Adrenal gland (tissue), 12 donors: ENCODE results near the gene DPH3. TPM values are rescaled to one million over a fixed set of nuclear protein-coding genes. Genes with fewer than 3 reads are reported as not detected.

Experiments used
- DNase-seq, 7 donors: peaks; one replicate each; pipeline ENCODE4 v3.0.0-alpha.2; 2019 to 2020
- H3K27ac ChIP-seq, 5 donors: fragments of 200-600 bp; sonication (generic) in 4 of 5; 1 replicate in 3 of 5; 2 replicates in 2 of 5; pipeline versions ENCODE4 v1.5.1 to v1.8.0; 2016 to 2020; ENCODE audit warnings: mild to moderate bottlenecking in 1 of 5
- H3K27me3 ChIP-seq: fragments of 200-600 bp; 2 replicates; pipeline ENCODE4 v1.8.0; 2021
- H3K36me3 ChIP-seq, 2 donors: fragments of 200-600 bp; replicated peaks in 1 of 2; 1 replicate in 1 of 2; 2 replicates in 1 of 2; pipeline versions ENCODE4 v1.5.1 to v1.8.0; 2018 to 2022
- H3K4me1 ChIP-seq, 2 donors: fragments of 200-600 bp; replicated peaks in 1 of 2; 1 replicate in 1 of 2; 2 replicates in 1 of 2; pipeline versions ENCODE4 v1.5.1 to v1.8.0; 2018 to 2021
- H3K4me3 ChIP-seq, 4 donors: fragments of 200-600 bp; sonication (generic) in 3 of 4; one replicate each; pipeline ENCODE4 v1.5.1; 2016 to 2018
- H3K9me3 ChIP-seq, 3 donors: fragments of 200-600 bp; sonication (generic) in 1 of 3; replicated peaks in 1 of 3; 1 replicate in 2 of 3; 2 replicates in 1 of 3; pipeline versions ENCODE4 v1.5.1 to v1.8.0; 2016 to 2021
- POLR2A ChIP-seq, 2 donors: fragments of 450-650 bp; IDR thresholded peaks; one replicate each; pipeline ENCODE4 v1.6.1; 2017; ENCODE audit warnings: antibody characterized with exemption in 2 of 2, mild to moderate bottlenecking in 2 of 2, moderate library complexity in 1 of 2
- WGBS, 4 donors: extraction: QIAGEN DNeasy Blood & Tissue Kit in 2 of 4; methylation state at CpG; one replicate each; pipeline versions ENCODE4 v1.1.5 to v1.1.7; 2013 to 2017; 5-methylcytosine and 5-hydroxymethylcytosine counted together
- intact Hi-C, 2 donors: fragments of 100-400 bp; cut with DNase I; formaldehyde crosslinking; loops; one replicate each; pipeline versions ENCODE4 v1.14.1 to v1.15.0; 2022 to 2023
- polyA plus RNA-seq, 3 donors: library from polyadenylated mRNA; stranded (reverse); fragments of 200-250 nt in 2 of 3; fragments of 350-450 nt in 1 of 3; fragmentation: Illumina TruSeq in 1 of 3; extraction: RNeasy Lipid Tissue Mini Kit (QIAGEN cat#74804) in 1 of 3; gene quantifications; one replicate each; pipeline ENCODE4 v1.2.3, GENCODE V29; 2013 to 2014
- total RNA-seq, 9 donors: library from RNA; depleted of rRNA in 4 of 9; stranded (reverse); fragments of >200 nt in 4 of 9; fragments of 120-200 nt in 1 of 9; fragmentation: NEBNext Ultra II Directional in 1 of 9; extraction: Animal tissue kit (Norgen Biotek cat#: 25700) in 1 of 9; gene quantifications; one replicate each; pipeline versions ENCODE4 v1.1.0 to v1.2.4, GENCODE V29; 2013 to 2023
- TF ChIP-seq, protein P1 (sequence below), 6 experiments: fragments of 450-650 bp in 4 of 6; fragments of 200-600 bp in 2 of 6; sonication (generic) in 1 of 6; IDR thresholded peaks; 1 replicate in 5 of 6; 2 replicates in 1 of 6; pipeline versions ENCODE4 v1.5.1 to v1.8.0; 2016 to 2021; ENCODE audit warnings: antibody characterized with exemption in 6 of 6, mild to moderate bottlenecking in 2 of 6, moderate library complexity in 1 of 6
- donor health status: healthy with polysubstance abuse.
- donor health status: Bipolar disorder and iron deficiency.
- donor health status: DM: yes; HTN: yes; CAD: no.
- donor health status: DM: no; HTN: no; CAD: no.
- donor health status: DM: no; HTN: no; CAD: no.
- donor health status: DM: yes; HTN: yes; CAD: no.

DPH3 gene
- total and polyA plus RNA-seq, 12 donors: 6.6 to 42.7 (median 19.1) TPM

DNA sequence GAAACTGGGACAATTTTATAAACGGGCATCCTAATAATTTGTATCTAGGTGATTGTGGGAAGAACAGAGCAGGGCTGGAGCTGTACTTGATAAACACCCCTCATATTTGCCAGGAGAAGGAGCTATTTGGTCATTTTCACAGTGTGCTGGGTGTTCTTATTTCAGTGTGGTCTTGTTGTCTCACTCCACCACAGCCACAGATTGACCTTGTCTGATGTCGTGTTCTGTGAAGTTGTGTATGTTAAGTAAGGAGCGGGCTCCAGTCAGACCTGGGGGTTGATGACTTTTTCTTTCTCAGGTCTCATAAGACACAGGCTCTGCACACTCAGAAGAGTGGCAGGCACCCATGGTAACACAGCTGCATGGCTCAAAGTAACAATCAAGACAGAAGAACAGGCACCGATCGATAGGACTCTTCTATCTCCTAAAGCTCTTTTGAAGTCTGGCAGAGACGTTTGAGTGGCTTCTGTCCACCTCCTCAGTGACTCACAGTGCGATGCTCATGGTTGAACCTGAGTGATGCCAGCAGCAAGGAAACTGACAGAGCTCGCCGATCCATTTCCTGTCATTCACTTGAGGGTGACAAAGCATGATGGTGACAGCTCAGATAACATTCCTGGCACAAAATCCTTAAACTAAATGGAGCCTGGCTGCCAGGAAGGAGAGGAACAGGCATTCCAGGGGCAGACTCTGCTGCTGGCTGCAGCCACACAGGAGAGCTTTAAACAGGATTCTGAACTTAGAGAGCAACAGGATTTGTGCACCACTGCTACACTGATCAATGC lies 20.8 kb downstream of the DPH3 start:
- Histone ChIP-seq H3K4me1 (peaks cover 0 to 31% of the 10 kb centered on the region in 2 donors), H3K27ac (peak overlapping the region in 1 of 5 donors; percentile 32), H3K27me3 (no peaks in the 10 kb centered on the region), H3K36me3 (no peaks in the 10 kb centered on the region), H3K4me3 (peak overlapping the region in 1 of 4 donors; percentile 7), H3K9me3 (no peaks in the 10 kb centered on the region)
- peak in 6 of 7 donors; percentile 37 to 79 (median 64) for DNase-seq
- TF ChIP-seq POLR2A (IDR thresholded peaks at IDR 0.05): no peak
- TF ChIP-seq, protein P1, sequence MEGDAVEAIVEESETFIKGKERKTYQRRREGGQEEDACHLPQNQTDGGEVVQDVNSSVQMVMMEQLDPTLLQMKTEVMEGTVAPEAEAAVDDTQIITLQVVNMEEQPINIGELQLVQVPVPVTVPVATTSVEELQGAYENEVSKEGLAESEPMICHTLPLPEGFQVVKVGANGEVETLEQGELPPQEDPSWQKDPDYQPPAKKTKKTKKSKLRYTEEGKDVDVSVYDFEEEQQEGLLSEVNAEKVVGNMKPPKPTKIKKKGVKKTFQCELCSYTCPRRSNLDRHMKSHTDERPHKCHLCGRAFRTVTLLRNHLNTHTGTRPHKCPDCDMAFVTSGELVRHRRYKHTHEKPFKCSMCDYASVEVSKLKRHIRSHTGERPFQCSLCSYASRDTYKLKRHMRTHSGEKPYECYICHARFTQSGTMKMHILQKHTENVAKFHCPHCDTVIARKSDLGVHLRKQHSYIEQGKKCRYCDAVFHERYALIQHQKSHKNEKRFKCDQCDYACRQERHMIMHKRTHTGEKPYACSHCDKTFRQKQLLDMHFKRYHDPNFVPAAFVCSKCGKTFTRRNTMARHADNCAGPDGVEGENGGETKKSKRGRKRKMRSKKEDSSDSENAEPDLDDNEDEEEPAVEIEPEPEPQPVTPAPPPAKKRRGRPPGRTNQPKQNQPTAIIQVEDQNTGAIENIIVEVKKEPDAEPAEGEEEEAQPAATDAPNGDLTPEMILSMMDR (IDR thresholded peaks at IDR 0.05): no peak
- 32 to 49% (median 45%) methylated on average over 9 of the region's 9 CpGs for WGBS, 4 donors
- intact Hi-C loops: loop anchor here in 1 of 2 donors (5.0 to 10.0 kb wide), 2 partner anchors 432 to 609 kb away; no protein-coding TSS in a partner anchor

DNA sequence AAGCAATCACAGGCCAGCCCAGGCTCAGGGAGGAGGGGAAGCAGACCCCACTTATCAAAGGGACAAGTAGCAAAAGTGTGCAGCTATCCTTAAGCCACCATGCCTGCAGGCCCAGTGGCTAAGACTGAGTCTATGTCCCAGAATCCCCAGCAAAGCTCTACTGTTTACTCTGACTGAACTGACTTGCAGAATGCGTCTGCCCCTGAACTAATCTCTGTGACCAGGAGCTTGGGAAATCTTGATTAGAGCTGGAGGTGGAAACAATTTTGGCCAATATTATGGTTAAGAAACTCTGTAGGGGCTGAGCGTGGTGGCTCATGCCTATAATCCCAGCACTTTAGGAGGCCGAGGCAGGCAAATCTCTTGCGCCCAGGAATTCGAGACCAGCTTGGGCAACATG lies 22.6 kb downstream of the DPH3 start:
- H3K27me3 ChIP-seq: no peaks in the 10 kb centered on the region
- no peak overlapping the region for H3K27ac ChIP-seq
- TF ChIP-seq, protein P1 (IDR thresholded peaks at IDR 0.05): no peak
- no peak for TF ChIP-seq POLR2A (IDR thresholded peaks at IDR 0.05)
- H3K9me3 ChIP-seq: no peaks in the 10 kb centered on the region
- 85 to 95% (median 94%) methylated on average over 5 of the region's 5 CpGs for WGBS, 4 donors
- intact Hi-C loops: loop anchor here in 1 of 2 donors (5.0 to 10.0 kb wide), 2 partner anchors 430 to 607 kb away; no protein-coding TSS in a partner anchor
- DNase-seq: no peak
- H3K4me1 ChIP-seq: peaks cover 0 to 31% of the 10 kb centered on the region in 2 donors
- no peak overlapping the region for H3K4me3 ChIP-seq
- no peaks in the 10 kb centered on the region for H3K36me3 ChIP-seq

DNA sequence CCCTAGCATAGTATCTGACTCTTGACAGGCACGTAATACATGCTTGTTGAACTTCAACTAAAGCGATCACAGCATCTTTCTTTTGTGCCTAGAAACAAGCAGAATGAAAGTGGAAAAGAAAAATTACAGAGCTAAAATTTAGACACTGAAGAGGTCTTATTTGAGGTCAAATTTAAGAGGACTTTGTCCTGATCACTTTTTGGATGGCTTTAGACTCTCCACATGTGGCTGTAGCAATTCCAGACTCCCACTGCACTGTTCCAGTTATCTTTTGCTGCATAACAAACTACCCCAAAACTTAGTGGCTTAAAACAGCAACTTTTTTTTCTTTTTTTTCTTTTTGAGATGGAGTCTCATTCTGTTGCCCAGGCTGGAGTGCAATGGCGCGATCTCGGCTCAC lies 23.5 kb downstream of the DPH3 start:
- DNase-seq: no peak
- Histone ChIP-seq H3K36me3 (no peaks in the 10 kb centered on the region), H3K4me3 (no peak overlapping the region), H3K9me3 (no peaks in the 10 kb centered on the region), H3K4me1 (peaks cover 0 to 31% of the 10 kb centered on the region in 2 donors), H3K27me3 (no peaks in the 10 kb centered on the region), H3K27ac (peak overlapping the region in 2 of 5 donors; percentile 71 to 77)
- 95 to 99% (median 97%) methylated on average over 5 of the region's 5 CpGs for WGBS, 4 donors
- TF ChIP-seq, protein P1 (IDR thresholded peaks at IDR 0.05): no peak
- no peak for TF ChIP-seq POLR2A (IDR thresholded peaks at IDR 0.05)
- intact Hi-C loops: loop anchor here in 1 of 2 donors (5.0 to 10.0 kb wide), 2 partner anchors 429 to 606 kb away; no protein-coding TSS in a partner anchor

DNA sequence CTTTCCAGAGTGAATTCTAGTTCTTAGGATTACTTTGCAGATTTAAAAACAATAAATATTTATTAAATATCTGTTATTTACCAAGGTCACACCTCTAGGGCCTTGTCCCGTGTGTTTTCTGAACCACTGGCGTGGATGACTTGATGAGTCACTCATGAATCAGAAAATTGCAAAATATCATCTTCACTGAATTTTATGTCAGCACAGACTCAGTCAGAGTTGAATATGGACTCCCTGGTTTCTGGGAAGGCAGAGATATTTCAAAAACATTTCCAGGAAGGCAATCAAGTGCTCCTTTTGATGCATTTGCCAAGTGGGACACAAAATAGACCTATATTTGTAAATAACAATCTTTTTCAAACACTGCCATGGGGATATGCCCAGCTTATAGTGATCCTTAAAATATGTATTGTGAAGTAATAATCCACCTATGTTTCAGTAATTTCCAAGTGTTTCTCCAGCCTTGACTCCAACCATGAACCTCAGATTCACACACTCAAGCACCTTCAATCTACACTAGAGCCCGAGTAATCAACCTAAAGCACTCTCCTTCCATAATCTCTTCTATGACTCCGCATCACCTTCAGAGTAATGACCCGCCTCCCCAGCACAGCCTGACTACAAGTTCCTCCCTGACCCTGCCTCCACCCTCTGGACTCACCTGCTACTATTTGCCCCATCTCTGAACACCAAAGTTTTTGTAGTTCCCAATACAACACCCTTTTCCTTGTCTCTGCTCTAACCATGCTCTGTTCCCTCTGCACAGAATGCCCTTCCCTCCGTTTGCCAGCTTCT lies 24.3 kb downstream of the DPH3 start:
- intact Hi-C loops: loop anchor here in 1 of 2 donors (5.0 to 10.0 kb wide), 2 partner anchors 428 to 606 kb away; no protein-coding TSS in a partner anchor

More for the DNA sequence above, 24.3 kb downstream of the DPH3 start:
- DNase-seq: peak in 6 of 7 donors; percentile 48 to 67 (median 60)
- WGBS, 4 donors: 55 to 62% (median 59%) methylated on average over 6 of the region's 6 CpGs
- TF ChIP-seq POLR2A (IDR thresholded peaks at IDR 0.05): no peak
- TF ChIP-seq, protein P1 (IDR thresholded peaks at IDR 0.05): no peak
- peaks cover 0 to 31% of the 10 kb centered on the region in 2 donors for H3K4me1 ChIP-seq
- no peaks in the 10 kb centered on the region for H3K27me3 ChIP-seq
- no peaks in the 10 kb centered on the region for H3K9me3 ChIP-seq
- H3K4me3 ChIP-seq: no peak overlapping the region
- no peaks in the 10 kb centered on the region for H3K36me3 ChIP-seq
- peak overlapping the region; percentile 1 to 80 (median 52) for H3K27ac ChIP-seq
